HCT116 (cell line): ENCODE data around the gene ATG5. TPM values are rescaled to one million over a fixed set of nuclear protein-coding genes. Genes with fewer than 3 reads are reported as not detected.

Experiments used
- ATAC-seq: fragments of 200-7000 bp; cut with Tn5 transposase; 2 replicates; pipeline ENCODE4 v1.9.1; 2020; ENCODE audit warnings: mild to moderate bottlenecking, moderate library complexity
- BruUV-seq: library from RNA; stranded (reverse); fragments of 400-500 nt; replicated peaks from 2 replicates; lab custom pipeline; 2021; lab: Mats Ljungman, UMichigan
- CTCF ChIA-PET: fragments of 300-600 bp; sonication (Branson Sonifier 250); formaldehyde crosslinking; loops from one replicate; lab custom pipeline; 2021; ENCODE audit warnings: antibody characterized with exemption; lab: Charles Lee
- POLR2A ChIA-PET: fragments of 300-600, 350-600 bp; sonication (Branson Sonifier 250); formaldehyde crosslinking; loops from one replicate; lab custom pipeline; 2021; ENCODE audit warnings: antibody characterized with exemption; lab: Charles Lee
- RAD21 ChIA-PET, 2 experiments: fragments of 300-600 bp; sonication (Branson Sonifier 250); formaldehyde crosslinking; loops; one replicate each; lab custom pipeline; 2023; ENCODE audit warnings: low total read pairs in 2 of 2; ENCODE audit not compliant: uncharacterized antibody in 2 of 2, unreplicated experiment in 2 of 2, low non-redundant PET in 1 of 2; lab: Charles Lee
- DNase-seq: peaks from one replicate; pipeline ENCODE4 v3.0.0-alpha.2; 2010; ENCODE audit warnings: low read depth, low spot score
- H2AFZ ChIP-seq: fragments of 200-600 bp; shearing (Covaris generic), sonication (generic); 2 replicates; pipeline ENCODE4 v1.6.1; 2017; ENCODE audit warnings: low read depth, mixed run types, mixed read lengths, antibody characterized with exemption, low read length; ENCODE audit not compliant: poor library complexity, severe bottlenecking
- H3K27ac ChIP-seq: 2 replicates; pipeline ENCODE4 v1.5.1; 2012; ENCODE audit warnings: low read depth, low read length
- H3K27me3 ChIP-seq: fragments of 200-600 bp; sonication (generic); 2 replicates; pipeline ENCODE4 v1.6.1; 2016; ENCODE audit warnings: mixed run types, low read length, mixed read lengths; ENCODE audit not compliant: insufficient read depth
- H3K36me3 ChIP-seq, 2 experiments: fragments of 200-500 bp in 1 of 2; fragments of 200-600 bp in 1 of 2; sonication (Bioruptor generic) in 1 of 2; sonication (generic) in 1 of 2; 2 replicates each; pipeline versions ENCODE4 v1.5.1 to v1.6.1; 2014 to 2016; ENCODE audit warnings: low read length in 2 of 2, inconsistent platforms in 1 of 2, mixed read lengths in 1 of 2, mixed run types in 1 of 2; ENCODE audit not compliant: insufficient read depth in 2 of 2, control insufficient read depth in 1 of 2
- H3K4me1 ChIP-seq, 2 experiments: fragments of 200-600 bp in 1 of 2; sonication (generic) in 1 of 2; 2 replicates each; pipeline versions ENCODE4 v1.5.1 to v1.6.1; 2012 to 2017; ENCODE audit warnings: low read length in 2 of 2, inconsistent platforms in 1 of 2, mild to moderate bottlenecking in 1 of 2, mixed read lengths in 1 of 2, mixed run types in 1 of 2, moderate library complexity in 1 of 2; ENCODE audit not compliant: insufficient read depth in 2 of 2, control insufficient read depth in 1 of 2
- H3K4me2 ChIP-seq: fragments of 200-600 bp; sonication (generic); 2 replicates; pipeline ENCODE4 v1.6.1; 2017; ENCODE audit warnings: mixed run types, low read length, mixed read lengths
- H3K4me3 ChIP-seq, 2 experiments: fragments of 200-600 bp in 1 of 2; sonication (generic) in 1 of 2; replicated peaks in 1 of 2; 2 replicates each; pipeline ENCODE4 v1.5.1; 2011 to 2016; ENCODE audit warnings: low read length in 2 of 2, control low read depth in 1 of 2, low read depth in 1 of 2, mild to moderate bottlenecking in 1 of 2, mixed read lengths in 1 of 2, mixed run types in 1 of 2
- H3K79me2 ChIP-seq: fragments of 200-600 bp; sonication (generic); 2 replicates; pipeline ENCODE4 v1.6.1; 2017; ENCODE audit warnings: mild to moderate bottlenecking, mixed run types, low read length, moderate library complexity, mixed read lengths; ENCODE audit not compliant: insufficient read depth
- H3K9ac ChIP-seq: fragments of 200-600 bp; sonication (generic); 2 replicates; pipeline ENCODE4 v1.6.1; 2016; ENCODE audit warnings: low read length, mixed read lengths
- H3K9me2 ChIP-seq: fragments of 200-600 bp; sonication (generic), shearing (Covaris generic); 2 replicates; pipeline ENCODE4 v1.6.1; 2017; ENCODE audit warnings: mixed run types, mild to moderate bottlenecking, moderate library complexity; ENCODE audit not compliant: insufficient read depth
- H3K9me3 ChIP-seq, 2 experiments: fragments of 200-500 bp in 1 of 2; fragments of 200-600 bp in 1 of 2; sonication (Bioruptor generic) in 1 of 2; sonication (generic) in 1 of 2; 2 replicates each; pipeline ENCODE4 v1.6.1; 2014 to 2017; ENCODE audit warnings: low read length in 2 of 2, mixed read lengths in 2 of 2, inconsistent platforms in 1 of 2, low read depth in 1 of 2, mild to moderate bottlenecking in 1 of 2, mixed run types in 1 of 2, moderate library complexity in 1 of 2; ENCODE audit not compliant: control insufficient read depth in 1 of 2, insufficient read depth in 1 of 2
- H4K20me1 ChIP-seq: fragments of 200-600 bp; sonication (generic), shearing (Covaris generic); 2 replicates; pipeline ENCODE4 v1.6.1; 2017; ENCODE audit warnings: mixed run types, mild to moderate bottlenecking, moderate library complexity; ENCODE audit not compliant: insufficient read depth
- CBX3 ChIP-seq: IDR thresholded peaks from 2 replicates; pipeline ENCODE4 v1.6.1; 2012; ENCODE audit warnings: low read depth
- CEBPB ChIP-seq: IDR thresholded peaks from 2 replicates; pipeline ENCODE4 v1.6.1; 2012; ENCODE audit warnings: low read depth
- ELF1 ChIP-seq: IDR thresholded peaks from 2 replicates; pipeline ENCODE4 v1.6.1; 2012; ENCODE audit warnings: low read depth, borderline replicate concordance
- EZH2phosphoT487 ChIP-seq: fragments of 200-600 bp; IDR thresholded peaks from 2 replicates; pipeline ENCODE4 v1.6.1; 2018; ENCODE audit warnings: antibody characterized with exemption, borderline replicate concordance
- FOSL1 ChIP-seq: IDR thresholded peaks from 2 replicates; pipeline ENCODE4 v1.6.1; 2012; ENCODE audit warnings: low read depth
- POLR2A ChIP-seq: IDR thresholded peaks from 2 replicates; pipeline ENCODE4 v1.7.0; 2011; ENCODE audit warnings: borderline replicate concordance; ENCODE audit not compliant: insufficient read depth, insufficient read length; ENCODE audit errors: extremely low read depth
- POLR2AphosphoS5 ChIP-seq: IDR thresholded peaks from 2 replicates; pipeline ENCODE4 v1.6.1; 2011; ENCODE audit warnings: mild to moderate bottlenecking, low read depth, low read length, moderate library complexity
- RAD21 ChIP-seq: IDR thresholded peaks from 2 replicates; pipeline ENCODE4 v1.6.1; 2012; ENCODE audit warnings: low read depth, mild to moderate bottlenecking
- SIN3A ChIP-seq: IDR thresholded peaks from 2 replicates; pipeline ENCODE4 v1.6.1; 2012; ENCODE audit warnings: low read depth
- SP1 ChIP-seq: IDR thresholded peaks from 2 replicates; pipeline ENCODE4 v1.6.1; 2012; ENCODE audit warnings: low read depth
- SRF ChIP-seq: IDR thresholded peaks from 2 replicates; pipeline ENCODE4 v1.6.1; 2012; ENCODE audit warnings: low read depth
- TCF7L2 ChIP-seq: IDR thresholded peaks from 2 replicates; pipeline ENCODE4 v1.7.0; 2011; ENCODE audit warnings: borderline replicate concordance, inconsistent platforms; ENCODE audit not compliant: insufficient read depth, insufficient read length; ENCODE audit errors: extremely low read depth
- ZFX ChIP-seq: fragments of 450-650 bp; IDR thresholded peaks from 2 replicates; pipeline ENCODE4 v1.6.1; 2017
- ZNF274 ChIP-seq: fragments of 200-500 bp; sonication (Bioruptor generic); IDR thresholded peaks from 2 replicates; pipeline ENCODE4 v1.6.1; 2014; ENCODE audit warnings: mild to moderate bottlenecking, low read depth, low read length, inconsistent platforms
- intact Hi-C: fragments of 100-400 bp; cut with micrococcal nuclease; formaldehyde crosslinking; loops from 2 replicates; pipeline ENCODE4 v1.10.0; 2022
- total RNA-seq: library from RNA; stranded (reverse); gene quantifications from one replicate; pipeline ENCODE4 v1.2.1, GENCODE V29; 2021; ENCODE audit not compliant: unreplicated experiment
- TF ChIP-seq, protein P1 (sequence below): IDR thresholded peaks from 2 replicates; pipeline ENCODE4 v1.6.1; 2011; ENCODE audit warnings: mild to moderate bottlenecking, low read length, moderate library complexity; ENCODE audit not compliant: insufficient replicate concordance; ENCODE audit errors: extremely low read depth
- TF ChIP-seq, protein P2 (sequence below), 3 experiments: fragments of 200-600 bp in 1 of 3; sonication (generic) in 1 of 3; IDR thresholded peaks in 2 of 3; conservative IDR thresholded peaks in 1 of 3; 2 replicates each; pipeline ENCODE4 v1.5.1; 2012 to 2017; ENCODE audit warnings: low read depth in 2 of 3, low read length in 2 of 3, antibody characterized with exemption in 1 of 3, borderline replicate concordance in 1 of 3, control low read depth in 1 of 3, mild to moderate bottlenecking in 1 of 3, mixed read lengths in 1 of 3, mixed run types in 1 of 3, moderate library complexity in 1 of 3; ENCODE audit not compliant: insufficient read depth in 1 of 3
- TF ChIP-seq, protein P3 (sequence below): IDR thresholded peaks from 2 replicates; pipeline ENCODE4 v1.6.1; 2012; ENCODE audit warnings: low read depth

ATG5 gene
- total RNA-seq, 1 experiment from 2014 or later: 39.6 TPM

DNA sequence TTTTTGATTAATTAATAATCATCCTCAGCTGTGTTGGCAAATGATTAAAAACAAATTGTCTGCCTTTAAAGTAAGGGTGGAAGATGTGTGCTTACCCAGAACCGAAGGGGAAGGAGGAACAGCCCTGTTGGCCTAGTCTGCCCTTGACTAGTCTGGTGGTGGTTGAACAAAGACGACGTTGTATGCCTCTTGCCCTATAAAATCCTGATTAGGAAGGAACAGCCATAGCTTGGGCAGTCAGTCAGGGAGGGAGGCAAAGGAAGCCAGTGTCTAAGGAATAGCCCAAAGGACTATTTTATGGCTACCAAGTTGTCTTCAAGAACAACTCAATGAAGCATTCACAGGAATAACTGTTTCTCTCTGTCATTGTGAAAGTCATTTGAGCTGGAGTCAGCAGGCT is 168.7 kb downstream of the ATG5 start:
- H3K4me3 ChIP-seq: no peak overlapping the region
- CTCF ChIA-PET: no interaction called here
- H3K4me2 ChIP-seq: no peak overlapping the region
- BruUV-seq: no TSS peak
- no peak overlapping the region for H2AFZ ChIP-seq
- H3K27ac ChIP-seq: no peak overlapping the region
- H3K79me2 ChIP-seq: no peaks in the 10 kb centered on the region
- no peak for DNase-seq
- intact Hi-C loops: no loop called here
- RAD21 ChIA-PET: no interaction called here
- H4K20me1 ChIP-seq: no peaks in the 10 kb centered on the region
- TF ChIP-seq, protein P1, sequence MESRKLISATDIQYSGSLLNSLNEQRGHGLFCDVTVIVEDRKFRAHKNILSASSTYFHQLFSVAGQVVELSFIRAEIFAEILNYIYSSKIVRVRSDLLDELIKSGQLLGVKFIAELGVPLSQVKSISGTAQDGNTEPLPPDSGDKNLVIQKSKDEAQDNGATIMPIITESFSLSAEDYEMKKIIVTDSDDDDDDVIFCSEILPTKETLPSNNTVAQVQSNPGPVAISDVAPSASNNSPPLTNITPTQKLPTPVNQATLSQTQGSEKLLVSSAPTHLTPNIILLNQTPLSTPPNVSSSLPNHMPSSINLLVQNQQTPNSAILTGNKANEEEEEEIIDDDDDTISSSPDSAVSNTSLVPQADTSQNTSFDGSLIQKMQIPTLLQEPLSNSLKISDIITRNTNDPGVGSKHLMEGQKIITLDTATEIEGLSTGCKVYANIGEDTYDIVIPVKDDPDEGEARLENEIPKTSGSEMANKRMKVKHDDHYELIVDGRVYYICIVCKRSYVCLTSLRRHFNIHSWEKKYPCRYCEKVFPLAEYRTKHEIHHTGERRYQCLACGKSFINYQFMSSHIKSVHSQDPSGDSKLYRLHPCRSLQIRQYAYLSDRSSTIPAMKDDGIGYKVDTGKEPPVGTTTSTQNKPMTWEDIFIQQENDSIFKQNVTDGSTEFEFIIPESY: no peak
- TF ChIP-seq CEBPB (no peak), ZNF274 (no peak), ELF1 (no peak), POLR2AphosphoS5 (no peak), EZH2phosphoT487 (no peak), POLR2A (no peak), CBX3 (no peak), FOSL1 (no peak), SP1 (no peak), TCF7L2 (no peak), RAD21 (no peak), ZFX (no peak), SRF (no peak), SIN3A (no peak)
- TF ChIP-seq, protein P2, sequence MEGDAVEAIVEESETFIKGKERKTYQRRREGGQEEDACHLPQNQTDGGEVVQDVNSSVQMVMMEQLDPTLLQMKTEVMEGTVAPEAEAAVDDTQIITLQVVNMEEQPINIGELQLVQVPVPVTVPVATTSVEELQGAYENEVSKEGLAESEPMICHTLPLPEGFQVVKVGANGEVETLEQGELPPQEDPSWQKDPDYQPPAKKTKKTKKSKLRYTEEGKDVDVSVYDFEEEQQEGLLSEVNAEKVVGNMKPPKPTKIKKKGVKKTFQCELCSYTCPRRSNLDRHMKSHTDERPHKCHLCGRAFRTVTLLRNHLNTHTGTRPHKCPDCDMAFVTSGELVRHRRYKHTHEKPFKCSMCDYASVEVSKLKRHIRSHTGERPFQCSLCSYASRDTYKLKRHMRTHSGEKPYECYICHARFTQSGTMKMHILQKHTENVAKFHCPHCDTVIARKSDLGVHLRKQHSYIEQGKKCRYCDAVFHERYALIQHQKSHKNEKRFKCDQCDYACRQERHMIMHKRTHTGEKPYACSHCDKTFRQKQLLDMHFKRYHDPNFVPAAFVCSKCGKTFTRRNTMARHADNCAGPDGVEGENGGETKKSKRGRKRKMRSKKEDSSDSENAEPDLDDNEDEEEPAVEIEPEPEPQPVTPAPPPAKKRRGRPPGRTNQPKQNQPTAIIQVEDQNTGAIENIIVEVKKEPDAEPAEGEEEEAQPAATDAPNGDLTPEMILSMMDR (IDR thresholded peaks at IDR 0.05 in 2 of 3, conservative IDR thresholded peaks at IDR 0.05 in 1 of 3; ENCODE audit: borderline replicate concordance in 1 of 3, insufficient read depth in 1 of 3, low read depth in 2 of 3, low read length in 2 of 3): no peak
- TF ChIP-seq, protein P3, sequence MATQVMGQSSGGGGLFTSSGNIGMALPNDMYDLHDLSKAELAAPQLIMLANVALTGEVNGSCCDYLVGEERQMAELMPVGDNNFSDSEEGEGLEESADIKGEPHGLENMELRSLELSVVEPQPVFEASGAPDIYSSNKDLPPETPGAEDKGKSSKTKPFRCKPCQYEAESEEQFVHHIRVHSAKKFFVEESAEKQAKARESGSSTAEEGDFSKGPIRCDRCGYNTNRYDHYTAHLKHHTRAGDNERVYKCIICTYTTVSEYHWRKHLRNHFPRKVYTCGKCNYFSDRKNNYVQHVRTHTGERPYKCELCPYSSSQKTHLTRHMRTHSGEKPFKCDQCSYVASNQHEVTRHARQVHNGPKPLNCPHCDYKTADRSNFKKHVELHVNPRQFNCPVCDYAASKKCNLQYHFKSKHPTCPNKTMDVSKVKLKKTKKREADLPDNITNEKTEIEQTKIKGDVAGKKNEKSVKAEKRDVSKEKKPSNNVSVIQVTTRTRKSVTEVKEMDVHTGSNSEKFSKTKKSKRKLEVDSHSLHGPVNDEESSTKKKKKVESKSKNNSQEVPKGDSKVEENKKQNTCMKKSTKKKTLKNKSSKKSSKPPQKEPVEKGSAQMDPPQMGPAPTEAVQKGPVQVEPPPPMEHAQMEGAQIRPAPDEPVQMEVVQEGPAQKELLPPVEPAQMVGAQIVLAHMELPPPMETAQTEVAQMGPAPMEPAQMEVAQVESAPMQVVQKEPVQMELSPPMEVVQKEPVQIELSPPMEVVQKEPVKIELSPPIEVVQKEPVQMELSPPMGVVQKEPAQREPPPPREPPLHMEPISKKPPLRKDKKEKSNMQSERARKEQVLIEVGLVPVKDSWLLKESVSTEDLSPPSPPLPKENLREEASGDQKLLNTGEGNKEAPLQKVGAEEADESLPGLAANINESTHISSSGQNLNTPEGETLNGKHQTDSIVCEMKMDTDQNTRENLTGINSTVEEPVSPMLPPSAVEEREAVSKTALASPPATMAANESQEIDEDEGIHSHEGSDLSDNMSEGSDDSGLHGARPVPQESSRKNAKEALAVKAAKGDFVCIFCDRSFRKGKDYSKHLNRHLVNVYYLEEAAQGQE: no peak
- TF ChIP-seq, all 23 proteins: peak for 0
- Histone ChIP-seq H3K36me3 (no peaks in the 10 kb centered on the region), H3K27me3 (no peaks in the 10 kb centered on the region), H3K4me1 (peaks cover 0 to 17% of the 10 kb centered on the region in 2 experiments; a peak in 2 of 4 replicates), H3K9me3 (no peaks in the 10 kb centered on the region), H3K9ac (no peak overlapping the region), H3K9me2 (no peaks in the 10 kb centered on the region)
- POLR2A ChIA-PET: interaction anchor here (0.8 kb wide), 1 partner anchor 10 kb away, joined by 3 read pairs; no protein-coding TSS in a partner anchor
- no peak for ATAC-seq
